ENCODE data around the gene MCU.

DNA sequence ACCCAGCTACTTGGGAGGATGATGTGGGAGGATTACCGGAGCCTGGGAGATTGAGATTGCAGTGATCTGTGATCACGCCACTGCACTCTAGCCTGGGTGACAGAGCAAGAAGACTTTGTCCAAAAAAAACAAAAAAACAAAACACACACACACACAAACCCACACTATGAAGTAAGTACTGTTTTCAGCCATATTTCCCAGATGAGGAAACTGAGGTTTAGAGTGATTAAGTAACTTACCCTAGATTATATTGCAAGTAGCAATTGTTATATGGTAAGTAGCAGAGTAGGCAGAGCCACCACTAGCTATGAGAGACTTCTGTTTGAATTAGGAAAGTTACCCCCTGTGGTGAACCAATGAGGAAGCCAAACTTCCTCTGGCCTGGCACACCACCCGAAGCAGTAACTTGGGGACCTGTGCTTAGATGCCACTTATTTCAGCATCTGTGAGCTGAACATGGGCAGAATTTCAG is 61.9 kb downstream of the MCU start:
- TF ChIP-seq POLR2A (IDR thresholded peaks at IDR 0.05; ENCODE audit: borderline replicate concordance, extremely low read depth, insufficient read depth, insufficient read length) (no peak), ELF1 (IDR thresholded peaks at IDR 0.05; ENCODE audit: borderline replicate concordance, low read depth) (no peak), SIN3A (IDR thresholded peaks at IDR 0.05; ENCODE audit: low read depth) (no peak), CTCF (IDR thresholded peaks at IDR 0.05 in 2 of 3, conservative IDR thresholded peaks at IDR 0.05 in 1 of 3; ENCODE audit: borderline replicate concordance in 1 of 3, insufficient read depth in 1 of 3, low read depth in 2 of 3, low read length in 2 of 3) (no peak), MAX (IDR thresholded peaks at IDR 0.05) (no peak), EZH2phosphoT487 (IDR thresholded peaks at IDR 0.05; ENCODE audit: borderline replicate concordance) (no peak), POLR2AphosphoS5 (IDR thresholded peaks at IDR 0.05; ENCODE audit: low read depth, low read length) (no peak), TCF7L2 (IDR thresholded peaks at IDR 0.05; ENCODE audit: borderline replicate concordance, extremely low read depth, insufficient read depth, insufficient read length) (no peak), YY1 (IDR thresholded peaks at IDR 0.05; ENCODE audit: extremely low read depth, insufficient replicate concordance, low read depth, low read length) (no peak)
- TF ChIP-seq, protein P1, sequence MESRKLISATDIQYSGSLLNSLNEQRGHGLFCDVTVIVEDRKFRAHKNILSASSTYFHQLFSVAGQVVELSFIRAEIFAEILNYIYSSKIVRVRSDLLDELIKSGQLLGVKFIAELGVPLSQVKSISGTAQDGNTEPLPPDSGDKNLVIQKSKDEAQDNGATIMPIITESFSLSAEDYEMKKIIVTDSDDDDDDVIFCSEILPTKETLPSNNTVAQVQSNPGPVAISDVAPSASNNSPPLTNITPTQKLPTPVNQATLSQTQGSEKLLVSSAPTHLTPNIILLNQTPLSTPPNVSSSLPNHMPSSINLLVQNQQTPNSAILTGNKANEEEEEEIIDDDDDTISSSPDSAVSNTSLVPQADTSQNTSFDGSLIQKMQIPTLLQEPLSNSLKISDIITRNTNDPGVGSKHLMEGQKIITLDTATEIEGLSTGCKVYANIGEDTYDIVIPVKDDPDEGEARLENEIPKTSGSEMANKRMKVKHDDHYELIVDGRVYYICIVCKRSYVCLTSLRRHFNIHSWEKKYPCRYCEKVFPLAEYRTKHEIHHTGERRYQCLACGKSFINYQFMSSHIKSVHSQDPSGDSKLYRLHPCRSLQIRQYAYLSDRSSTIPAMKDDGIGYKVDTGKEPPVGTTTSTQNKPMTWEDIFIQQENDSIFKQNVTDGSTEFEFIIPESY (IDR thresholded peaks at IDR 0.05; ENCODE audit: extremely low read depth, insufficient replicate concordance, low read length) = no peak

Measured in HCT116 (cell line).